Measurements from ENCODE around the gene PKD1.

GRCh38 chr16:2056681-2057407, 78.9 kb downstream of the PKD1 start:
- no peak for TF ChIP-seq CTCF (IDR thresholded peaks at IDR 0.05)
- TF ChIP-seq POLR2AphosphoS5 (IDR thresholded peaks at IDR 0.05), result no peak
- no peak for TF ChIP-seq POLR2A (IDR thresholded peaks at IDR 0.05)
- no peak for TF ChIP-seq EP300 (IDR thresholded peaks at IDR 0.05)

All from sigmoid colon (tissue), 4 donors.